Islet of Langerhans (tissue), 1 donor: ENCODE data around the gene BORCS6.
"Not testable (repeated sequence)": the region's sequence is repeated elsewhere in the genome, so short reads cannot be mapped to it uniquely, and the experiment has no call there.

Source experiments
- FAIRE-seq: peaks from one replicate; lab custom pipeline; 2011; peaks lifted over from hg19 to GRCh38; lab: Jason Lieb, UNC

The BORCS6 gene

GRCh38 chr17:8189711-8190477 is at the start of gene BORCS6:
Gene BORCS6, minus strand, starts transcription at chr17:8190180. Its CDS starts 40 bp downstream, at chr17:8190140.
- FAIRE-seq: no peak

- FAIRE-seq: no peak
Measured at GRCh38 chr17:8237886-8238285, 47.9 kb upstream of the BORCS6 start.

- FAIRE-seq: no peak
Measured at GRCh38 chr17:8237175-8237574, 47.2 kb upstream of the BORCS6 start.

- FAIRE-seq: no peak
Measured at GRCh38 chr17:8235676-8236075, 45.7 kb upstream of the BORCS6 start.

GRCh38 chr17:8234361-8235270 is 44.6 kb upstream of the BORCS6 start:
- FAIRE-seq: no peak

GRCh38 chr17:8231701-8232100 is 41.7 kb upstream of the BORCS6 start:
- FAIRE-seq: no peak

- FAIRE-seq: no peak
Measured at GRCh38 chr17:8227238-8227581, 37.2 kb upstream of the BORCS6 start.

GRCh38 chr17:8226536-8227237 is 36.7 kb upstream of the BORCS6 start:
- no peak for FAIRE-seq

- no peak for FAIRE-seq
Measured at GRCh38 chr17:8225813-8226535, 36.0 kb upstream of the BORCS6 start.

- no peak for FAIRE-seq
Measured at GRCh38 chr17:8224891-8225812, 35.2 kb upstream of the BORCS6 start.

GRCh38 chr17:8223356-8224126 is 33.6 kb upstream of the BORCS6 start:
- no peak for FAIRE-seq

GRCh38 chr17:8222630-8223355 is 32.8 kb upstream of the BORCS6 start:
- FAIRE-seq: no peak

- no peak for FAIRE-seq
Measured at GRCh38 chr17:8222380-8222629, 32.3 kb upstream of the BORCS6 start.

GRCh38 chr17:8221663-8222379 is 31.8 kb upstream of the BORCS6 start:
- FAIRE-seq: peak; percentile 43

- peak; percentile 24 for FAIRE-seq
Measured at GRCh38 chr17:8220783-8221662, 31.0 kb upstream of the BORCS6 start.

GRCh38 chr17:8214000-8214399 is 24.0 kb upstream of the BORCS6 start:
- not testable (repeated sequence) for FAIRE-seq

GRCh38 chr17:8212312-8213180 is 22.6 kb upstream of the BORCS6 start:
- FAIRE-seq: no peak
